Lung (tissue), 12 donors: Measurements from ENCODE around the gene BAHD1. TPM values are rescaled to one million over a fixed set of nuclear protein-coding genes. Genes with fewer than 3 reads are reported as not detected.

Experiments
- ATAC-seq: fragments of 200-7000 bp; cut with Tn5 transposase; one replicate; pipeline ENCODE4 v1.9.1; 2020; ENCODE audit warnings: moderate number of reproducible peaks; ENCODE audit not compliant: insufficient read depth, low FRiP score
- DNase-seq, 3 donors: peaks; one replicate each; pipeline ENCODE4 v3.0.0-alpha.2; 2013 to 2017
- H3K27ac ChIP-seq, 2 donors: one replicate each; pipeline ENCODE4 v1.5.1; 2013; ENCODE audit warnings: mild to moderate bottlenecking in 2 of 2, moderate library complexity in 2 of 2, control low read depth in 1 of 2, inconsistent platforms in 1 of 2, low read depth in 1 of 2, low read length in 1 of 2
- H3K27me3 ChIP-seq, 3 donors: one replicate each; pipeline ENCODE4 v1.5.1; 2013; ENCODE audit warnings: low read length in 2 of 3; ENCODE audit not compliant: control insufficient read depth in 3 of 3, insufficient read depth in 3 of 3
- H3K36me3 ChIP-seq, 4 donors: one replicate each; pipeline ENCODE4 v1.5.1; 2013; ENCODE audit warnings: low read length in 4 of 4, mild to moderate bottlenecking in 1 of 4, moderate library complexity in 1 of 4; ENCODE audit not compliant: control insufficient read depth in 4 of 4, insufficient read depth in 4 of 4
- H3K4me1 ChIP-seq, 5 donors: one replicate each; pipeline ENCODE4 v1.5.1; 2013; ENCODE audit warnings: low read length in 5 of 5, mild to moderate bottlenecking in 2 of 5, moderate library complexity in 1 of 5; ENCODE audit not compliant: control insufficient read depth in 5 of 5, insufficient read depth in 5 of 5
- H3K4me3 ChIP-seq: one replicate; pipeline ENCODE4 v1.5.1; 2013; ENCODE audit warnings: mild to moderate bottlenecking, control low read depth, moderate library complexity
- H3K9ac ChIP-seq, 2 donors: one replicate each; pipeline ENCODE4 v1.5.1; 2013; ENCODE audit warnings: low read length in 2 of 2, control low read depth in 1 of 2; ENCODE audit not compliant: insufficient read depth in 1 of 2
- H3K9me3 ChIP-seq, 4 donors: one replicate each; pipeline ENCODE4 v1.5.1; 2013; ENCODE audit warnings: low read length in 3 of 4, mild to moderate bottlenecking in 1 of 4, moderate library complexity in 1 of 4; ENCODE audit not compliant: control insufficient read depth in 4 of 4, insufficient read depth in 3 of 4
- WGBS, 2 donors: extraction: QIAGEN DNeasy Blood & Tissue Kit; methylation state at CpG; one replicate each; pipeline ENCODE4 v1.1.7; 2013; 5-methylcytosine and 5-hydroxymethylcytosine counted together
- polyA plus RNA-seq, 2 donors: library from polyadenylated mRNA; stranded (reverse); fragments of 200-250 nt; gene quantifications; one replicate each; pipeline ENCODE4 v1.2.1, GENCODE V29; 2013
- total RNA-seq, 2 donors: library from RNA; depleted of rRNA in 1 of 2; stranded (reverse); fragments of >200 nt in 1 of 2; gene quantifications; one replicate each; pipeline ENCODE4 v1.2.1, GENCODE V29; 2014 to 2021
- TF ChIP-seq, protein P1 (sequence below): IDR thresholded peaks from 2 replicates; pipeline ENCODE4 v1.5.1; 2012; ENCODE audit warnings: mild to moderate bottlenecking; ENCODE audit errors: control extremely low read depth, extremely low read depth
- donor health status: control.
- donor health status: control.
- donor health status: Bipolar disorder and iron deficiency.
- donor health status: healthy.
- donor health status: DM: yes; HTN: yes; CAD: no.

BAHD1 gene
- total and polyA plus RNA-seq, 4 donors, result 11.3 to 28.1 (median 13.7) TPM

DNA sequence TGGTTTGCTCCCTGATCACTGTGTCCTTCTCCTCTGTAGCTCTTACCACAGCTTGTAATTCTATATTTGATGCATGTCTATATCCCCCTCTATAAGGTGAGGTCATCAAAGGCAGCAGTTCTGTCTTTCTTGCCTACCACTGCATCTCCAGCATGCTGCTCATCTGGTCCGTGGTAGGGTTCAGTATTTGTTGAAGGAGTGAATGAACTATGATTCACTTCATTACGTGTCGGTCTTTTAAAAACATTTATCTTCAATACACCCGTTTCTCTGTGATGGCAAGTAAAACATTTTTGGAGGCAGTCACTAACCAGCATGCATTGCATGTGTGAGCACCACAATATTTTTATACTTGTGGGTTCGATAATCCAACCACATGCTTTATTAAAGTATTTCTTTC is 57.7 kb downstream of the BAHD1 start:
- 82 to 88% methylated on average over 5 of the region's 5 CpGs for WGBS, 2 donors
- no peak overlapping the region for H3K4me3 ChIP-seq
- no peaks in the 10 kb centered on the region for H3K9me3 ChIP-seq
- no peak for DNase-seq
- TF ChIP-seq, protein P1, sequence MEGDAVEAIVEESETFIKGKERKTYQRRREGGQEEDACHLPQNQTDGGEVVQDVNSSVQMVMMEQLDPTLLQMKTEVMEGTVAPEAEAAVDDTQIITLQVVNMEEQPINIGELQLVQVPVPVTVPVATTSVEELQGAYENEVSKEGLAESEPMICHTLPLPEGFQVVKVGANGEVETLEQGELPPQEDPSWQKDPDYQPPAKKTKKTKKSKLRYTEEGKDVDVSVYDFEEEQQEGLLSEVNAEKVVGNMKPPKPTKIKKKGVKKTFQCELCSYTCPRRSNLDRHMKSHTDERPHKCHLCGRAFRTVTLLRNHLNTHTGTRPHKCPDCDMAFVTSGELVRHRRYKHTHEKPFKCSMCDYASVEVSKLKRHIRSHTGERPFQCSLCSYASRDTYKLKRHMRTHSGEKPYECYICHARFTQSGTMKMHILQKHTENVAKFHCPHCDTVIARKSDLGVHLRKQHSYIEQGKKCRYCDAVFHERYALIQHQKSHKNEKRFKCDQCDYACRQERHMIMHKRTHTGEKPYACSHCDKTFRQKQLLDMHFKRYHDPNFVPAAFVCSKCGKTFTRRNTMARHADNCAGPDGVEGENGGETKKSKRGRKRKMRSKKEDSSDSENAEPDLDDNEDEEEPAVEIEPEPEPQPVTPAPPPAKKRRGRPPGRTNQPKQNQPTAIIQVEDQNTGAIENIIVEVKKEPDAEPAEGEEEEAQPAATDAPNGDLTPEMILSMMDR, result no peak
- peaks cover 0 to 12% (median 4%) of the 10 kb centered on the region in 3 donors for H3K27me3 ChIP-seq
- no peaks in the 10 kb centered on the region for H3K4me1 ChIP-seq
- no peak overlapping the region for H3K27ac ChIP-seq
- no peak for ATAC-seq
- H3K9ac ChIP-seq, result no peak overlapping the region
- no peaks in the 10 kb centered on the region for H3K36me3 ChIP-seq

GRCh38 chr15:40498891-40499290 is 58.1 kb downstream of the BAHD1 start:
- WGBS, 2 donors, result 79 to 84% methylated on average over 4 of the region's 4 CpGs
- DNase-seq (no peak), ATAC-seq (no peak)
- no peak overlapping the region for H3K4me3 ChIP-seq
- H3K36me3 ChIP-seq, result no peaks in the 10 kb centered on the region
- TF ChIP-seq, protein P1, result no peak
- H3K9me3 ChIP-seq, result no peaks in the 10 kb centered on the region
- no peak overlapping the region for H3K27ac ChIP-seq
- no peak overlapping the region for H3K9ac ChIP-seq
- H3K27me3 ChIP-seq, result peaks cover 0 to 12% (median 4%) of the 10 kb centered on the region in 3 donors
- H3K4me1 ChIP-seq, result no peaks in the 10 kb centered on the region

- no peak overlapping the region for H3K4me3 ChIP-seq
- no peaks in the 10 kb centered on the region for H3K36me3 ChIP-seq
- no peaks in the 10 kb centered on the region for H3K9me3 ChIP-seq
- H3K27ac ChIP-seq, result no peak overlapping the region
- peaks cover 0 to 12% (median 4%) of the 10 kb centered on the region in 3 donors for H3K27me3 ChIP-seq
- DNase-seq (no peak), ATAC-seq (no peak)
- no peak overlapping the region for H3K9ac ChIP-seq
- H3K4me1 ChIP-seq, result no peaks in the 10 kb centered on the region
- 83 to 86% methylated on average over 4 of the region's 4 CpGs for WGBS, 2 donors
- TF ChIP-seq, protein P1, result no peak
Observed at GRCh38 chr15:40499931-40500330, 59.2 kb downstream of the BAHD1 start.
